CD1c-positive myeloid dendritic cell (primary cell): ENCODE measurements around the gene SP4.
"Not testable (repeated sequence)": the region's sequence is repeated elsewhere in the genome, so short reads cannot be mapped to it uniquely, and the experiment has no call there.

Experiments used
- DNase-seq: peaks from one replicate; pipeline ENCODE4 v3.0.0-alpha.2; 2016; ENCODE audit errors: extremely low spot score

The SP4 gene

DNA sequence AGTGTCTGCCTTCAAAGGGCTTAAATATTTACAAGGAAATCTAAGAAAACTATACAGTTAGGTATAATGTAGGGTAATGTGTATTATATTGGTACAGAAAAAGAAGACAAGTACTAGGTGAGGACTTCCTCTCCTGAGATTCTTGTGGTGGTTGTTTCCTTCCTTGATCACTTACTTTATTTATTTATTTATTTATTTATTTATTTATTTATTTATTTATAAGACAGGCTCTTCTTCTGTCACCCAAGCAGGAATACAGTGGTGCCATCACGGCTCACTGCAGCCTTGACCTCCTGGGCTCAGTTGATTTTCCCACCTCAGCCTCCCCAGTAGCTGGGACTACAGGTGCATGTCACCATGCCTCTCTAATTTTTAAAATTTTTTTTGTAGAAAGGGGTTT lies 96.8 kb downstream of the SP4 start:
- DNase-seq: no peak

DNA sequence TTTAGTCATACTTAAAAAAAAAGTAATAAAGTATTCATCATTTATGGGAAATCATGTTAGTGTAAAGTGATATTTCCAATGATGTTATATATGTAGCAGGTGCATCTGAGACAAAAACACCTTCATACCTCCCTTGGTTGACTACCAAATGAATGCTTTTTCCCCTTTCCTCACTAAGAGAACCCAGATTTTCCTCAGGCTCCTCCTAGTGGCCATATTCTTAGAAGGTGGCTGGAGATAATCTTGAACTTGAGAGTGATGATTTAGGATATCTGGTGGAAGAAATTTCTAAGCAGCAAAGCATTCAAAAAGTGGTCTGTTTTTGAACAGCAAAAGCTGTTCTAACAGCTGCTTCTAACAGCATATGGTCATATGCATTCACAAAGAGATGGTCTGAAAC lies 98.1 kb downstream of the SP4 start:
- peak; percentile 23 for DNase-seq

DNA sequence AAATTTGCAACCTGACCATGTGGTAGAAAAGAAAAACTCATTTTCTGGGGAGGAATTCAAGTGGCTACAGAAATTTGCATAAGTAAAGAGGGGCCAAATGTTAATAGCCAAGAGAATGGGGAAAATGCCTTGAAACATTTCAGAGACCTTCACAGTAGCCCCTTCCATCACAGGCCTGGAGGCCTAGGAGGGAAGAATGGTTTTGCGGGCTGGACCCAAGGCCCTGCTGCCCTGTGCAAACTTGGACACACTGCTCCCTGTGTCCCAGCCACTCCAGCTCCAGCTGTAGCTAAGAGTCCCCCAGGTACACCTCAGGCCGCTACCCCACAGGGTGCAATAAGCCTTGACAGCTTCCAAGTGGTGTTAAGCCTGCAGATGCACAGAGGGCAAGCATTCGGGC lies 98.6 kb downstream of the SP4 start:
- no peak for DNase-seq

DNA sequence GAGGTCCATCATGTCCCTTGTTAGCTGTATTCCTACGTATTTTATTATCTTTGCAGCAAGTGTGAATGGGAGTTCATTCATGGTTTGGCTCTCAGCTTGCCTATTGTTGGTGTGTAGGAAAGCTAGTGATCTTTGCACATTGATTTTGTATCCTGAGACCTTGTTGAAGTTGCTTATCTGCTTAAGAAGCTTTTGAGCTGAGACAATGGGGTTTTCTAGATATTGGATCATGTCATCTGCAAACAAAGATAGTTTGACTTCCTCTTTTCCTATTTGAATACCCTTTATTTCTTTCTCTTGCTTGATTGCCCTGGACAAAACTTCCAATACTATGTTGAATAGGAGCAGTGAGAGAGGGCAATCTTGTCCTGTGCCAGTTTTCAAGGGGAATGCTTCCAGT lies 104.6 kb downstream of the SP4 start:
- not testable (repeated sequence) for DNase-seq

DNA sequence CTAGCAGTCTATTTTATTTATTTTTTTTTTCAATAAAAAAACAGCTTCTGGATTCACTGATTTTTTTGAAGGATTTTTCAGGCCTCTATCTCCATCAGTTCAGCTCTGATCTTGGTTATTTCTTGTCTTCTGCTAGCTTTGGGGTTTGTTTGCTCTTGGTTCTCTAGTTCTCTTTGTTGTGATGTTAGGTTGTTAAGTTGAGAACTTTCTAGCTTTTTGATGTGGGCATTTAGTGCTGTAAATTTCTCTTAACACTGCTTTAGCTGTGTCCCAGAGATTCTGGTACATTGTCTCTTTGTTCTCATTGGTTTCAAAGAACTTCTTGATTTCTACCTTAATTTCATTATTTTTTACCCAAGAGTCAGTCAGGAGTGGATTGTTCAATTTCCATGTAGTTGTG lies 105.8 kb downstream of the SP4 start:
- DNase-seq: not testable (repeated sequence)

DNA sequence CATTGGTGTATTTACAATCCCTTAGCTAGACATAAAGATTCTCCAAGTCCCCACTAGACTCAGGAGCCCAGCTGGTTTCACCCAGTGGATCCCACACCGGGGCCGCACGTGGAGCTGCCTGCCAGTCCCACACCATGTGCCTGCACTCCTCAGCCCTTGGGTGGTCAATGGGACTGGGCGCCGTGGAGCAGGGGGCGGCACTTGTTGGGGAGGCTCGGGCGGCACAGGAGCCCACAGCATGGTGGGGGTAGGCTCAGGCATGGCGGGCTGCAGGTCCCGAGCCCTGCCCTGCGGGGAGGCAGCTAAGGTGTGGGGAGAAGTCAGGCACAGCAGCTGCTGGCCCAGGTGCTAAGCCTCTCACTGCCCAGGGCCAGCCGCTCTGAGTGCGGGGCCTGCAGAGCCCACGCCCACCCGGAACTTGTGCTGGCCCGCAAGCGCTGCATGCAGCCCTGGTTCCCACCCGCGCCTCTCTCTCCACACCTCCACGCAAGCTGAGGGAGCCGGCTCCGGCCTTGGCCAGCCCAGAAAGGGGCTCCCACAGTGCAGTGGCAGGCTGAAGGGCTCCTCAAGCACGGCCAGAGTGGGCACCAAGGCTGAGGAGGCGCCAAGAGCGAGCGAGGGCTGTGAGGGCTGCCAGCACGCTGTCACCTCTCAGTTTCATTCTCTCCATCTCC lies 108.7 kb downstream of the SP4 start:
- not testable (repeated sequence) for DNase-seq

DNA sequence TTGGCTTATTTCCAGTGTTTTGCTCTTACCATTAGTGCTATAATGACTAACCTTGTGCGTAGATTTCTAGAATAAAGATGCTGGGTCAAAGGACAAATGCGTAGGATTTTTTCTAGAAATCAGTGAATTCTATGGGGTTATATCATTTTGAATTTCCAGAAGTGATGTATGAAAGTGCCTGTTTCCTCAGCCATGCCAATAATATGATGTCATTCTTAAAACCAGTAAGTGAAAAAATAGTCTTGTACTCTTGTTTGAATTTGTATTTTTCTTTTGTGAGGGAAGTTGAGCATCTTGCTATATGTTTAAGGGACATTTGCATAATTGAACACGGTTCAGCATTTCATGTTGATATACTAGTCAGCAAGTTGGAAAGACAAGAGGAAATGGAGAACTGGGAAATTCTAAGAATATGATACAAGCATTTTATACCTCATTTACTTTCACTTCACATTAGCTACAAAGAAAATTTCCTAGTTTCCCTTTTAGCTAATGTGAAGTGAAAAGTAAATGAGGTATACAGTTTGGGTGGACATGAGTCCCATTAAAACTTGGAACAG lies 111.1 kb downstream of the SP4 start:
- peak; percentile 65 for DNase-seq

DNA sequence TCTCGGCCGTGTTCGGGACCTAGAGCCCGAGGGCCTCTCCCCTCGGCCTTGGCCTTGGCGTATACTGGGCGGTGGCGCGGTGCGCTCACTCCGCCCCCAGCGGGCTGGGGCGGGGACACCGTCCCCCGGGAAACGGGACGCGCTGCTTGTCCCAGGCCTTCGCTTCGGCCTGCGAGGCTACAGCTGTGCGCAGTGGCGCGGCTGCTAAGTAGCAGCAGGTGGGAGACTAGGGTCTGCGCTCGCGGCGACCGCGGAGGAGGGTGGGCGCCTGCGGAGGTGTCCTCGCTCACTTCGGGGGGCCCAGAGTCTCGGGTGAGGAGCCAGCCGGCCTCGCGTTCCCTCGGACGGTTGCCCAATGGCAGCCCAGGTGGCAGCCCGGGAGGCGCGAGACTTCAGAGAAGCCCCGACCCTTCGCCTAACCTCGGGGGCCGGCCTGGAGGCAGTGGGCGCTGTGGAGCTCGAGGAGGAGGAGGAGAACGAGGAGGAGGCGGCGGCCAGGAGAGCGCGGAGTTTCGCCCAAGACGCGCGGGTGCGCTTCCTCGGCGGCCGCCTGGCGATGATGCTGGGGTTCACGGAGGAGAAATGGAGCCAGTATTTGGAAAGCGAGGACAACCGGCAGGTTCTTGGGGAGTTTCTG lies 115.1 kb downstream of the SP4 start, which contains the start of gene DNAH11:
Gene DNAH11, plus strand, starts transcription at position 149 of the 637 bp plus-strand sequence. Its CDS starts 207 bp downstream, at position 356.
- peak; percentile 54 for DNase-seq

DNA sequence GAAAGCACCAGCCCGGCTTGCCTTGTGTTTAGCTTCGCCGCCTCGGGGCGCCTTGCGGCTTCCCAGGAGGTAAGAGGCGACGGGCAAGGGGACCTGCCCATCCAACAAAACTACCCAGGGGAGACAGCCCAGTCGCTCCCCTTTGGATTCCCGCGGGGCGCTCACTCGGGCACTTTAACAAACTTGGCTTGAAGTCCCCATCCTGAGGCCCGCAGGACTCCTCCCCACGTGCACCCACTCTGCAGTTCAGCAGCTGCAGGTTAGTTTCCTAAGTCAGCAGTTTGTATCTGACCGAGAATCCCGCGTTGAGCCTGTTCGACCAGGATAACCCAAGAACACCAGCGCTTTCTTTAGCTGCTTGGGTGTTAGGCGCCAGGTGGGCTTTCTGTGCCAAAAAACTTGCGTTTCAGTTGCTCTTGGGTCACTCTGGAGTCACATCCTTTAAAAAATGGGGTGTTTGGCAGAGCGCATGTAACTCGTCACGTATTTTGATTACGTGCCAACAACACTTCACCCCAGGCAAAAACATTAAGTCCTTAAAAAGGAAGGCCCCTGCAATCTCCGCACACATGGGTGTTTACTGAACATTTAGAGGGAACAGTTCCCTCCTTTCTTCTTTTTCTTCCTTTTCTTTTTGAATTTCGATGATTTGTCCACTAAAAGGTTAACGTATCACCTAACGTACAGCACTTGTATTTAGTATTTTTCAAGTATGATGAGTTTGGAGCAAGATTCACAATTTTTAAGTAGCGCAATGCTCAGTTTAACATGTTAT lies 115.8 kb downstream of the SP4 start:
- DNase-seq: no peak

DNA sequence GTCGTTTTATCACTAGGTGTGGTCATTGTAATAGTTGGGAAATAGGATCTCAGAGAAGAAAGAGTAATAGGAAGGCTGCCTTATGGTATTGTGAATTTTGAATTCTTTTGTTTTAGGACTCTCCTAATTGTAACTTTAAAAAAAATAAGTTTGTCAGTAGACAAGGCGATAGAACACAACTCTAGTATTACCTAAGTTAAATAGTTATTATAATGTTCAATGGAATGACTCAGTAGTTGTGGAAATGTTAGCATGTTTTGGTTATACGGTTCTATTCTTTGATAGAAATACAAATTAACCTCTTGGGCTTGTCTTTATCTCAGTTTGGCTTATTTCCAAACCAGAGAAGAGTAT lies 116.4 kb downstream of the SP4 start:
- DNase-seq: no peak

DNA sequence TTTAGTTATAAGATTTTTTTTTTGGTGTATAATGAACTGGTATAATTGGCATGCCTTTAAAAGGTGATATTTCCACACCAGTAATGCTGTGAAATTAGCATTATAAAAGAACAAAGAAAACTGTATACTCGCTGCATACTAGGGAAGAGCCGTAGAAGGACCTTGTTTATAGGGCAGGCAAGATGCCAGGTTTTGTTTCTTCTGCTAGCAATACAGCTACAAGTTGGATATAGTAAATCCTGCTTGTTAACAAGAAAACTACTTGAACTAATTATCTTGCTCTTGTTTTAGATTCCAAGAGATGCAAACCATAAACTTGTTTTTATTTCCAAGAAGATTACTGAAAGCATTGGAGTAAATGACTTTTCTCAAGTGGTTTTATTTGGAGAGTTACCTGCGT lies 116.8 kb downstream of the SP4 start:
- no peak for DNase-seq

DNA sequence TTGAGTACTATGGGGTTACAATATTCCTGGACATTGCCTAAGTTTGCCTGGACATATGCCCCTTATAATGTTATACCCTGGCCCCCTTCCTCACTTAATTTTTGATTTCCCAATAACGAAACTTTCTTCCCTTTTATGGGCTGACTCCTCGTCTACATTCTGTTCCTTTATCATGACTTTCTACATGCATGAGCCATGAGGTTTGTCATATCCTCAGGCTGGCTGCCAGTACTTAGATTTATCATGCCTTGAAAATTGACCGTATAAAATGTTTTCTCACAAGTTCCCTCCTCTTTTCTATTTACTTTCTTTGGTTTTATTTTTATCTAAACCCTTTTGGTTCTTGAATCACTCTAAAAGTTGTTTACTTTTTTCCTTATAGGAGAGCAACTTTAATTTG lies 119.6 kb downstream of the SP4 start:
- DNase-seq: no peak

DNA sequence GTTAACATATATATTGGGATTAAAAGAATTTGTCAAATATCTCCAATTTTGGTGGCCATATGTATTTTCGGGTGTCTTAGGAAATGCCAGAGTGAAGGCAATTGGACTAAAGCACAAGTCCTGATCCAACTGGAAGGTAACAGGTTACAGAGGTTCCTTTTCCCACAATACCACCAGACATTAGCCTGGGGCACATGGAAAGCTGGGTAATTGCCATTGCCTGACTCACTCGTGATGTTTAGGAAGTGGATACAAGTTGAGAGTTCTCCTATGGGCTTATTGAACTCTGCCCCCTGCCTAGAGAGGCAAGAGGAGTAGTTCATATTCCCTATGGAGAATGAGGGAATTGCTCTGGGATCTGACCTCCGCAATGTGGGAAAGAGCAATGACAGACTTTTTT lies 120.6 kb downstream of the SP4 start:
- DNase-seq: no peak

DNA sequence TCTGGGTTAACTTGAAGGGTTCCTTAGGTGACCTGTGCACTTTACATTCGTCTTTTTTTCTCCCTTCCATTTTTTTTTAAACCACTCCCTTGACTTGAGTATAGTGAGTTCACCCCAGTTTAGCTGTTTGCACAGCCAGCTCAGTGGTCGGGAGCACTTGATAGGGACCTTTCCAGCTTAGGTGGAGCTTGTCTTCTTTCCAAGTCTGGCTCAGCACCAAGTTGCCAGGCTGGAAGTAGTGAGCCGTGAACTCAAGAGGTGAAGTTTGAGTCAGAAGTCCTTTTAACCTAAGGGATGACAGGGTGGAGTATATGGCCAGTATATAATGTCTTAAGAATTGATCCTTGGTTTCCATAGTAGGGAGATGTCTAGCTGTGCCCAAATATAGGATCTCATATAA lies 122.2 kb downstream of the SP4 start:
- no peak for DNase-seq

DNA sequence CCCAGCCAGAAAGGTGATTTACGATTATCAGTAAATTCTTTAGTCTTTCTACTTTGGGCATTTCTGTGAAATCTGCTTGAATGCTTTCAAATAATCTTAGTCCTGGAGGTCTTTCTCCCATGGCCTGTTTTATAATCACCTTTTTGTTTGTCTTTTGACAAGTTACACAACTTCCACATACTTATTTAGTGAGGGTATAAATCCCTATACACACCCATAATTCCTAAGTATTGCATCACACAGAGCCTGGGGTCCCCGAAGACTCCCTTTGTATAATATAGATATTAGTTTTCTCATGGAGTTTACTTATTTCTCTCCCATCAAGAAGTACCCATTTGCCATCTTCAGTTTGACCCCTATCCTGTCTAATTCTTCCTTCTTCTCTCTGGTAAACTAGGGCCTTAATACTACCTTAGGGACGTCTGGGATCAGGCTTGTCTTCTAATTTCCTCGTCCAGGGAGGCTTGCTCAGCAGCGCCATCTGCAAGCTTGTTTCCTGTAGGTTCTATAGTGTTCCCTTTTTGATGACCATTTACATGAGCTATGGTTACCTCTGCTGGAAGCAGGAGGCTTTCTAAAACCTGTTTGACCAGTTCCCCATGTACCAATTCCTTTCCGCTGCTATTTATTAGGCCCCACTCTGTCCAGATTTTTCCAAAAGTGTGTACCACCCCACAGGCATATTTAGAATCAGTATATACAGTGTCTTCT lies 123.1 kb downstream of the SP4 start:
- DNase-seq: no peak

DNA sequence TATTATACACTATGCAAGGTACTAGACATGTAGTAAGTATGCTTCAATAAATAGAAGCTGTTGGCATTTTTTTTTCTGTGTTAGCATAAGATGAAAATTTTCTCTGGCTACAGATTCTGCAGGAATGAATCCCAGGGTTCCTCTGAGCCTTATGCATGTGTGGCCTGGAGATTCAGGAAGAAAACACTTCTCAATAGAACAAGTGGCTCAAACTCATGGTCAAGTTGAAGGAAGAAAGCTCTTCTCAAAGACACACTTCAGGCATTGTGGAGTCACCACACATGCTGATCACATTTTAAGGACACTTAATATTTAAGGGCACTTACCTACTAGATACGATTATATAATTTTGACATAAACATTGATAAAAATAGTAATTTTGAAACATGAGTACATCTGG lies 134.5 kb downstream of the SP4 start:
- DNase-seq: no peak
